Right lobe of liver (tissue), 4 donors: ENCODE data around the gene ANKRD44.

Source experiments
- CTCF ChIP-seq, 4 donors: fragments of 200-600 bp in 3 of 4; fragments of 450-650 bp in 1 of 4; IDR thresholded peaks; one replicate each; pipeline versions ENCODE4 v1.5.1 to v1.8.0; 2016 to 2022; ENCODE audit warnings: antibody characterized with exemption in 4 of 4, mild to moderate bottlenecking in 2 of 4
- POLR2A ChIP-seq: fragments of 450-650 bp; IDR thresholded peaks from one replicate; pipeline ENCODE4 v1.6.1; 2017; ENCODE audit warnings: antibody characterized with exemption, mild to moderate bottlenecking
- donor health status: DM: no; HTN: no; CAD: no.
- donor health status: DM: no; HTN: no; CAD: no.
- donor health status: DM: no; HTN: yes; CAD: no.

DNA sequence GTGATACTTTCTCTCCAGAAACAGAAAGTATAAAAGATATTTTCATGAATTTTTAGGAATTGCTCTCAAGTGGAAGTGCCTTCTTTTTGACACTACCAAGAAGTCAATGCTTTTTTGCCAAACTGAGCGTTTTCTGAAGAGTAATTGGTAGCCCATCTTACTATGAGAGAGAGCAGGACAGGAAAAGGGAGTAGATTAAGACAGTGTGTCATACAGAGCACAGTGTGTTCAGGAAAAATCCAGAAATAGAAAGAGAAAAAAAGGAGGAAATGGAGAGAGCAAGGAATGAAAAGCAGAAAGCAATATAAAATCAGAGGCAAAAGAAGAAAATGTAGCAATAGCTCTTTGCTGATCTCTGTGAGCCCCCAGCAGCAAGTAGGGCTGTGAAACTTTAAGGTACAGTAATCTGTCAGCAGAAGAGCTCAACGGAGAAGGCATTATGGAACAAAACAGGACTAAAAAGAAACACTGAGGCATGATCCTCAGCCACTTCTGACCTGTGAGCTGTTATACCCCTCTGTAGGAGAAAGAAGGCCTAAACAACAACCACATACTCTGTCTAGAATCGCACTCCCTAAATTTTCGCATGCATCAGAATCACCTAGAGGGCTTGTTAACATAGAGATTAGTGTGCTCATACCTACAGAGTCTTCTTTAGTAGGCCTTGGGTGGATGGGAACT lies 369.0 kb downstream of the ANKRD44 start:
- TF ChIP-seq CTCF (IDR thresholded peaks at IDR 0.05) (no peak), POLR2A (no peak)
